Measurements from ENCODE around the gene ASPG. TPM values are rescaled to one million over a fixed set of nuclear protein-coding genes. Genes with fewer than 3 reads are reported as not detected.

ASPG gene
- total RNA-seq, 1 donor from 2014 or later, result not detected

DNA sequence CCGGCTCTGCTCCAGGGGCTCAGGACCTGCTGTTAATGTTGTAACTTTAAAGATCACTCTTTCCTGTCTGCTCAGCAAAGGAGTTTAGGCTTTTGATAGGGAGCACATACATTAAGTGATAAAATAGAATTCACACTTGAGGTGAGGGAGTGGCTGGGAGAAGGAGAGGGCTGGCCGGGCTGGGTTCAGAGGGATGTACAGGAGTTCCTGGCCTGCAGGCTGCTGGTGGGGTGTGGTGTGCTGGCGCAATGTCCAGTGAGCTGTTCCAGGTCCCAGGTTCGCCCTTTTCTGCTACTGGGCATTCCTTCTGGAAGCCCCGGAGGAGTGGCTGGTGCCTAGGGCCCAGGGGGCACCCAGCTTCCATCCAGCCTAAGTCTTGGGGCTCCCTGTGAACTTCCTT is 70.6 kb downstream of the ASPG start:
- intact Hi-C loops (cut with DNase I), result no loop called here
- Histone ChIP-seq H3K27me3 (no peaks in the 10 kb centered on the region), H3K27ac (no peak overlapping the region), H3K36me3 (no peaks in the 10 kb centered on the region), H3K4me3 (no peak overlapping the region), H3K9me3 (no peaks in the 10 kb centered on the region), H3K4me1 (no peaks in the 10 kb centered on the region)
- TF ChIP-seq, protein P1, sequence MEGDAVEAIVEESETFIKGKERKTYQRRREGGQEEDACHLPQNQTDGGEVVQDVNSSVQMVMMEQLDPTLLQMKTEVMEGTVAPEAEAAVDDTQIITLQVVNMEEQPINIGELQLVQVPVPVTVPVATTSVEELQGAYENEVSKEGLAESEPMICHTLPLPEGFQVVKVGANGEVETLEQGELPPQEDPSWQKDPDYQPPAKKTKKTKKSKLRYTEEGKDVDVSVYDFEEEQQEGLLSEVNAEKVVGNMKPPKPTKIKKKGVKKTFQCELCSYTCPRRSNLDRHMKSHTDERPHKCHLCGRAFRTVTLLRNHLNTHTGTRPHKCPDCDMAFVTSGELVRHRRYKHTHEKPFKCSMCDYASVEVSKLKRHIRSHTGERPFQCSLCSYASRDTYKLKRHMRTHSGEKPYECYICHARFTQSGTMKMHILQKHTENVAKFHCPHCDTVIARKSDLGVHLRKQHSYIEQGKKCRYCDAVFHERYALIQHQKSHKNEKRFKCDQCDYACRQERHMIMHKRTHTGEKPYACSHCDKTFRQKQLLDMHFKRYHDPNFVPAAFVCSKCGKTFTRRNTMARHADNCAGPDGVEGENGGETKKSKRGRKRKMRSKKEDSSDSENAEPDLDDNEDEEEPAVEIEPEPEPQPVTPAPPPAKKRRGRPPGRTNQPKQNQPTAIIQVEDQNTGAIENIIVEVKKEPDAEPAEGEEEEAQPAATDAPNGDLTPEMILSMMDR (IDR thresholded peaks at IDR 0.05), result no peak
- DNase-seq (ENCODE audit: low spot score in 2 of 2), result no peak

DNA sequence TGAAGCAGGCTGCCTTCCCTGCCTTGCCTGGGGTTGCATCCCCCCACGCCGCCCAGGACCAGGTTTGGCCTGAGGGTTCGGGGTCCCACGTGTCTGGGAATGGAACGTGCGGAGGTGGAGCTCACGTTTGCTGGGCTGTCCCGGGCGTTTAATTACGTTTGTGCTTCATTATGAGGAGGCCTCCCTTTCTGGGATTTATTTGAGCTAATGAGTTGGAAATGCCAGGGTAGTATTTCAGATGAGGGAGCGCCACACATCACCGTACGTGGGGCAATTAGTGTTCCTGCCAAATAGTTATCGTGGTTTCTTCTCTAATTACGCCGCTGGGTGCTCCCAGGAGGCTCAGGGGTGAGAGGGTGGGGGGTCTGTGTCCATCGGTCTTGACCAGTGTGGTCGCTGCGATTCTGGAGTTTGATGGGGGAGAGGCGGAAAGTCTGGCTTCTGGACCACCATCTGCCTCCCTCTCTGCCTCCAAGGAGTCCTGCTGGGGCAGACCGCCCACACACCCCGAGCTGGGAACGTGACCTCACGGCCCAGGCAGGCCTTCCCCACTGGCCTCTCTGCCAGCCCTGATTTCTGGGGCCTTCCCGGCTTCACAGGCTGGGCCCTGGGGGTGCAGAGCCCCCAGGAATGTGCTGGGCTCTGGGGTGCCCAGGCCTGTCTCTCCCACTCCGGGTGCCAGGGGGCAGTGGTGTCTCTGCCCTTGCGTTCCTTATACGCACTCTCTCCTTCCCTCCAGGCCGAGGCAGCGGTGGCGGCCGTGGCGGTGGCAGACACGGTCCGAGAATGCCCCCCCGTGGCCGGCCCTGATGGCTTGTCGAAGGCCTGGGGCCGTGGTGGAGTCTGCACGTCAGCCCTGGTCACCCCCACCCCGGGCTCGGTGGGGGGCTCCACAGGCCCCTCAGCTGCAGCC is 71.8 kb downstream of the ASPG start:
- TF ChIP-seq, protein P1 (IDR thresholded peaks at IDR 0.05), result no peak
- no peak for DNase-seq (ENCODE audit: low spot score in 2 of 2)

DNA sequence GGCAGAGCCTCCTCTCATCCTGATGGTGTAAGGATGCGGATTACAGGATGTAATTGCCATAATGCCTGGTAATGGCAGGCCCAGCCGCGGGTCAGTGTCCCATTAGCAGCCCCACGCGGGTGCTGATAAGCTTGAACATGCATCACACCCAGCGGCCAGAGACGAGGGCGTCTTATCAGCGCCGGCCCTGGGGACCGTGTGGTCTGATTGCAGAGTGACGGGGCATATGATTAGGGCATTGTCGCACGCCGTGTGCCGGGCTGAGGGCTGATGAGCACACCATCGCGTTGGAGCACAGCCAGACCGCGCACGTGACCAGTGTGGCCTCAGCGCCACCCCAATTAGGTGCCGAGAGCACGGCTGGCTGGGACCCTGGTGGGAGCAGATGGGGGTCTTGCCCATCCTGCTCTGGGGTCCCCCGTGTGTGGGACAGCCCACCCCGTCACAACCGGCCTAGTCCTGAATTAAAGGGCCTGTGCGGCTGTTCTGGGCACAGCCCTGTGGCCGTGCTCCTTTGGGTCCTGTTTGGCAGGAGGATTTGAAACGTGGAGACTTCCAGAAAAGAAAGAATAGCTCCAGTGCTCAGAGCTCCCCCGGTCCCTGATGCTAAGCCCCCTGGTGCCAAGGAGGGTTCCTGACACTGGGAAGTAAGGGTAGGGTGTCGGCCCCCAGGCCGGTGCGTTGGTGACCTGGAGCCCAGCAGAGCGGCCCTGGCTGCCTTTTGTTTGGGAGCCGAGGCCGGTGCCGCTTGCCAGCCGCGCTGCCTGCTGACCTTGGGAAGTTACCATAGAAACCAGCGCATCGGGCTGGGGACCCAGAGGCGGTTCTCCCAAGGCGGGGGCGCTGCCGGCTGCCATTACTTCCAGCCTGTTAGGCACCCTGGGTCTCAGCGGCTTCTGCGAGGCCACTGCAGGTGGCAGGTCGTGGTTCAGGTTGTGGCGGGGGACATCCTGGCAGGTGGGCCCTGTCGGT is 73.6 kb downstream of the ASPG start:
- Histone ChIP-seq H3K27me3 (no peaks in the 10 kb centered on the region), H3K9me3 (no peaks in the 10 kb centered on the region), H3K4me1 (no peaks in the 10 kb centered on the region), H3K36me3 (no peaks in the 10 kb centered on the region), H3K27ac (no peak overlapping the region), H3K4me3 (no peak overlapping the region)
- intact Hi-C loops (cut with DNase I), result no loop called here
- DNase-seq (ENCODE audit: low spot score in 2 of 2), result no peak
- TF ChIP-seq, protein P1 (IDR thresholded peaks at IDR 0.05), result no peak

More for the DNA sequence above, 71.8 kb downstream of the ASPG start:
- intact Hi-C loops (cut with DNase I), result no loop called here
- Histone ChIP-seq H3K27ac (no peak overlapping the region), H3K27me3 (no peaks in the 10 kb centered on the region), H3K4me3 (no peak overlapping the region), H3K36me3 (no peaks in the 10 kb centered on the region), H3K9me3 (no peaks in the 10 kb centered on the region), H3K4me1 (no peaks in the 10 kb centered on the region)

DNA sequence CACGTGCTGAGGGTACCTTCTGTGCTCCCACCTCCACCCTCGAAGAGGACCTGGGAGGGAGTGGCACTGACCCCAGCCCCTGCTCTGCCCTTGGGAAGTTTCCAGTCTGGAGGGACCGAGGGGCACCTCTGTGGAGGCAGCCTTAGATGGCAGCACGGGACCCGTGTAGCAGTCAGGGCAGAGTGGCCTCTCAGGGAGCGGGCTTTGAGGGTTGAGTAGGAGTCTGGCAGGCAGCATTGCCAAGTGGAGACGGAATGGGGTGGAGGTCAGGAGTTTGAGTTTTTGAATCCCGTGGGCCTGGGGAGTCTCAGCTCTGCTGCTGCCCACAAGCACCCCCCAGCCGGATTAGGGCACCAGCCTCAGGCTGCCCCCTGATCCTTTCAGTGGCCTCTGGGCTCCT is 74.5 kb downstream of the ASPG start:
- Histone ChIP-seq H3K36me3 (no peaks in the 10 kb centered on the region), H3K27me3 (no peaks in the 10 kb centered on the region), H3K9me3 (no peaks in the 10 kb centered on the region), H3K4me1 (no peaks in the 10 kb centered on the region), H3K4me3 (no peak overlapping the region), H3K27ac (no peak overlapping the region)
- intact Hi-C loops (cut with DNase I), result no loop called here
- DNase-seq (ENCODE audit: low spot score in 2 of 2), result no peak
- TF ChIP-seq, protein P1 (IDR thresholded peaks at IDR 0.05), result no peak

DNA sequence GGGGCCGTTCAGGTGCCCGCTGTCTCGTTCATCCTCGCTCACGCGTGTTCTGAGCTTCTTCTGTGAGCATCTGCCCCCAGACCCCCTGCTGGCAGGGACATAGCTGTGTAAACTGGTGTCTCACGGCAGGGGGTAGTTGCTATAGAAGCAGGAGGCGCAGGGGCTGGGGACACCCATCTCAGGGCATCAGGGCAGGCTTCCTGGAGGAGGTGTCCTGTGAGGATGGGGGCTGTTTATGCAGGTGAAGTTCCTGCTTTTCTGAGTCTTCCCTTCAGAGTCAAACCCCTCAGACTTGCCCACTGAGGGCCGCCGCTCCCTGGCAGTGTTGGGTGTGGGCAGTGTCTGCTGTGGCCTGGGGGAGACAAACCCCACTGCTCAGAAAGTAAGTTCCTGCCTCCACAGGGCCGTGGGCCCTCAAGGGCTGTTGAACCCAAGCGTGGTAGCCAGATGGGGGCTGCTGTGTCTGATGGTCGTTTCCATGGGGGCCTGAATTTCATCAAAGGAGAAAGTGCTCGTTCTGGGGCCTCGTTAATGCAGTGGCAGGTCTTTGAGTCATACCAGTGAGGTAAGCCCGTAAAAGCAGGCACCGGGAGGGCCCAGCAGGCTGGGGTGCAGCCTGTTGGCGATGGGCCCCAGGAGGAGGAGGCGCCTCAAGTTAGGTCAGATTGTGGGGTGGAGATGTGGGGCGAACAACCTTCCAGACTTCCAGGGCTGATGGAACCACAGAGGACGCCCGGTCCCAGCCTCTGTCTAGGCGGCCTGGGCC is 76.3 kb downstream of the ASPG start:
- no peak for DNase-seq (ENCODE audit: low spot score in 2 of 2)
- H3K27ac ChIP-seq, result no peak overlapping the region
- H3K4me1 ChIP-seq, result no peaks in the 10 kb centered on the region
- no peak overlapping the region for H3K4me3 ChIP-seq
- no peaks in the 10 kb centered on the region for H3K27me3 ChIP-seq
- TF ChIP-seq, protein P1 (IDR thresholded peaks at IDR 0.05), result no peak
- no peaks in the 10 kb centered on the region for H3K9me3 ChIP-seq
- no peaks in the 10 kb centered on the region for H3K36me3 ChIP-seq
- intact Hi-C loops (cut with DNase I), result no loop called here

All from ascending aorta (tissue), 2 donors.